Thoracic aorta (tissue), 2 donors: ENCODE measurements around the gene NKIRAS1. TPM values are rescaled to one million over a fixed set of nuclear protein-coding genes. Genes with fewer than 3 reads are reported as not detected.
"Not testable (repeated sequence)": the region's sequence is repeated elsewhere in the genome, so short reads cannot be mapped to it uniquely, and the experiment has no call there.

Source experiments
- ATAC-seq: fragments of 150-250 bp; one replicate; pipeline ENCODE4 v1.8.0; 2017; ENCODE audit warnings: low read depth; ENCODE audit not compliant: insufficient number of reproducible peaks, low FRiP score
- DNase-seq: peaks from one replicate; pipeline ENCODE4 v3.0.0-alpha.2; 2020; ENCODE audit warnings: low spot score
- H3K27ac ChIP-seq, 2 donors: fragments of 200-600 bp; sonication (generic); 1 replicate in 1 of 2; 2 replicates in 1 of 2; pipeline ENCODE4 v1.5.1; 2016; ENCODE audit warnings: mild to moderate bottlenecking in 2 of 2, moderate library complexity in 2 of 2
- H3K27me3 ChIP-seq: fragments of 200-600 bp; sonication (generic); replicated peaks from 2 replicates; pipeline ENCODE4 v1.6.0; 2016; ENCODE audit warnings: mild to moderate bottlenecking; ENCODE audit not compliant: insufficient read depth
- H3K36me3 ChIP-seq: fragments of 200-600 bp; sonication (generic); one replicate; pipeline ENCODE4 v1.5.1; 2016
- H3K4me1 ChIP-seq, 2 donors: fragments of 200-600 bp; sonication (generic); 1 replicate in 1 of 2; 2 replicates in 1 of 2; pipeline versions ENCODE4 v1.5.1 to v1.6.0; 2016; ENCODE audit warnings: low read depth in 2 of 2, mild to moderate bottlenecking in 1 of 2; ENCODE audit not compliant: control insufficient read depth in 1 of 2
- H3K4me3 ChIP-seq: fragments of 200-600 bp; sonication (generic); 2 replicates; pipeline ENCODE4 v1.5.1; 2016; ENCODE audit warnings: mild to moderate bottlenecking
- H3K9me3 ChIP-seq: fragments of 200-600 bp; sonication (generic); 2 replicates; pipeline ENCODE4 v1.5.1; 2016
- CTCF ChIP-seq: fragments of 200-600 bp; sonication (generic); IDR thresholded peaks from one replicate; pipeline ENCODE4 v1.5.1; 2019; ENCODE audit warnings: antibody characterized with exemption
- total RNA-seq, 2 donors: library from RNA; depleted of rRNA; stranded (reverse); fragments of >200 nt; gene quantifications; one replicate each; pipeline versions ENCODE4 v1.1.0 to v1.2.3, GENCODE V29; 2016

NKIRAS1 gene
- total RNA-seq, 2 donors from 2014 or later, result 15.8 to 21.0 TPM

DNA sequence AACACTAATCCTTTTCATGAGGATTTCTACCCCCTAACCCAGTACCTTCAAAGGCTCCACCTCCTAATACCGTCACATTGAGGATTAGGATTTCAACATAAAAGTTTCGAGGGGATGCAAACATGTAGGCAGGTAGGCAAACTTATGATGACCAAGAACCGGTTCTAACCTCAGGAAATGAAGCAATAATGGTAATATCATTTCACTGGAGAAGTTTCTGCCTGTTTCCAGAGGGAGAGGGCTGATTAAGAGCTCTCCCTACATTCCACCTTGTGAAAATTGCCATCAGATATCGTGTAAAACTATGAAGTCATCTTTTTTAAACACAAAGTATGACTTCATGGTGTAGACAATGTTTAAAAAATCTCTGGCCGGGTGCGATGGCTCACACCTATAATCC is 31.6 kb downstream of the NKIRAS1 start:
- Histone ChIP-seq H3K27me3 (no peaks in the 10 kb centered on the region), H3K27ac (no peak overlapping the region), H3K9me3 (no peaks in the 10 kb centered on the region), H3K36me3 (no peaks in the 10 kb centered on the region), H3K4me3 (no peak overlapping the region), H3K4me1 (no peaks in the 10 kb centered on the region)
- ATAC-seq (no peak), DNase-seq (no peak)
- no peak for TF ChIP-seq CTCF

GRCh38 chr3:23884481-23884880 is 32.3 kb downstream of the NKIRAS1 start:
- DNase-seq (no peak), ATAC-seq (no peak)
- no peaks in the 10 kb centered on the region for H3K36me3 ChIP-seq
- no peak overlapping the region for H3K27ac ChIP-seq
- no peaks in the 10 kb centered on the region for H3K4me1 ChIP-seq
- TF ChIP-seq CTCF, result no peak
- H3K9me3 ChIP-seq, result no peaks in the 10 kb centered on the region
- no peaks in the 10 kb centered on the region for H3K27me3 ChIP-seq
- no peak overlapping the region for H3K4me3 ChIP-seq

- Histone ChIP-seq H3K4me3 (no peak overlapping the region), H3K9me3 (no peaks in the 10 kb centered on the region)
- no peak for ATAC-seq
Measured at GRCh38 chr3:23882487-23882918, 34.3 kb downstream of the NKIRAS1 start.

GRCh38 chr3:23881993-23882392 is 34.8 kb downstream of the NKIRAS1 start:
- not testable (repeated sequence) for H3K27ac ChIP-seq, DNase-seq

More at GRCh38 chr3:23882487-23882918, 34.3 kb downstream of the NKIRAS1 start:
- Histone ChIP-seq H3K27me3 (no peaks in the 10 kb centered on the region), H3K27ac (no peak overlapping the region), H3K36me3 (no peaks in the 10 kb centered on the region), H3K4me1 (peaks cover 0 to 5% of the 10 kb centered on the region in 2 donors)
- no peak for DNase-seq
- no peak for TF ChIP-seq CTCF

DNA sequence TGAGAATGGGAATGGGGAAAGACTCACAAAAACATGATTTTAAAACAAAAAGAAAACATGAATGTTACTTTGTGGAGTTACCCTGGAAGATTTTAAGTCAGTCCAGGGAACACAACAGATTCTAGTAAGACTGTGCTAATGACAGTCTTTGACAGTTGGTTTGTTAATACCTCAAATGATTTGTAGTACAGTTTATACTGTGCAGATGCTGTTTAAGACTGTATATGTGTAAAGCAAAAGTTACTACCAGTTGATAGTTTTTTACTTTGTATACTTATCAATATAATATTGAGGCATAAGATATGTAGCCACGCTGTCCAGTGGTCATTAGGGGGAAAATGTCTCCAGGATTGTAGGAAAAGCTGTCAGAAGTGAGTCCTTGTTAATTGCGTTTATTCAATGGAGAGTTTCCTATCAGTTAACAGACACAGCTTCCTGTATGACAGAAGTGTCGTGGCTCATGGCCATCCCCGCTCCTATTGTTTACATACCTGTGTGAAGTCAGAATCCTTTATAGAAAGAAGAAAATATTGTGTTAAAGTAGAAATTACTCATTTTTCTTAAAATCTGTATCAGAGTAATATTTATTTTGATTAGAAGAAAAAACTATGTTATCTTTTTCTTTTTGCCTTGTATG is 36.0 kb downstream of the NKIRAS1 start:
- DNase-seq (no peak), ATAC-seq (no peak)
- H3K9me3 ChIP-seq, result no peaks in the 10 kb centered on the region
- peaks cover 7 to 20% of the 10 kb centered on the region in 2 donors for H3K4me1 ChIP-seq
- no peaks in the 10 kb centered on the region for H3K36me3 ChIP-seq
- H3K27me3 ChIP-seq, result no peaks in the 10 kb centered on the region
- TF ChIP-seq CTCF, result no peak
- no peak overlapping the region for H3K27ac ChIP-seq
- H3K4me3 ChIP-seq, result no peak overlapping the region

More at GRCh38 chr3:23881993-23882392, 34.8 kb downstream of the NKIRAS1 start:
- not testable (repeated sequence) for ATAC-seq, H3K27me3 ChIP-seq, H3K36me3 ChIP-seq, H3K9me3 ChIP-seq, H3K4me3 ChIP-seq
- peaks cover under 1 to 10% of the 10 kb centered on the region in 2 donors for H3K4me1 ChIP-seq

- no peak overlapping the region for H3K27ac ChIP-seq
- H3K9me3 ChIP-seq, result no peaks in the 10 kb centered on the region
- TF ChIP-seq CTCF, result no peak
- ATAC-seq, result no peak
- H3K36me3 ChIP-seq, result no peaks in the 10 kb centered on the region
- DNase-seq, result no peak
- no peak overlapping the region for H3K4me3 ChIP-seq
- H3K4me1 ChIP-seq, result peaks cover 7 to 25% of the 10 kb centered on the region in 2 donors
- H3K27me3 ChIP-seq, result no peaks in the 10 kb centered on the region
Measured at GRCh38 chr3:23879485-23879884, 37.3 kb downstream of the NKIRAS1 start.
